HepG2 (cell line): ENCODE results near the gene MTX1. TPM values are rescaled to one million over a fixed set of nuclear protein-coding genes. Genes with fewer than 3 reads are reported as not detected.

Experiments
- ATAC-seq: fragments of 200-7000 bp; cut with Tn5 transposase; 3 replicates; pipeline ENCODE4 v1.9.1; 2020; ENCODE audit warnings: mild to moderate bottlenecking, moderate library complexity
- BruUV-seq: library from RNA; stranded (reverse); fragments of 400-500 nt; replicated peaks from 2 replicates; lab custom pipeline; 2021; lab: Mats Ljungman, UMichigan
- CTCF ChIA-PET: fragments of 300-600 bp; formaldehyde crosslinking; extraction: SDS; loops from one replicate; lab custom pipeline; 2021; ENCODE audit warnings: low total read pairs, inconsistent platforms, low intra/inter-chr PET ratio; lab: Yijun Ruan, JAX
- POLR2A ChIA-PET: fragments of 350-600 bp; sonication (Branson Sonifier 250); formaldehyde crosslinking; loops from one replicate; lab custom pipeline; 2020; ENCODE audit warnings: antibody characterized with exemption, inconsistent platforms; lab: Yijun Ruan, JAX
- DNase-seq: peaks from one replicate; pipeline ENCODE4 v3.0.0-alpha.2; 2015; ENCODE audit warnings: low spot score
- FAIRE-seq: peaks from 3 replicates; lab custom pipeline; 2011; peaks lifted over from hg19 to GRCh38; lab: Jason Lieb, UNC
- H2AFZ ChIP-seq: one replicate; pipeline ENCODE4 v1.6.1; 2011; ENCODE audit warnings: low read length, inconsistent platforms
- H3K27ac ChIP-seq: fragments of 300-600 bp; 3 replicates; pipeline ENCODE4 v1.8.0; 2011; ENCODE audit warnings: mixed run types, mild to moderate bottlenecking, mixed read lengths, low read length, inconsistent platforms; ENCODE audit not compliant: insufficient read depth; ENCODE audit errors: extremely low read length
- H3K27me3 ChIP-seq, 2 experiments: fragments of 200-600 bp in 1 of 2; 2 replicates in 1 of 2; 3 replicates in 1 of 2; pipeline versions ENCODE4 v1.6.0 to v1.8.0; 2011; ENCODE audit warnings: low read length in 2 of 2, mild to moderate bottlenecking in 2 of 2, moderate library complexity in 2 of 2, inconsistent platforms in 1 of 2; ENCODE audit not compliant: insufficient read depth in 2 of 2, control insufficient read depth in 1 of 2
- H3K36me3 ChIP-seq, 2 experiments: fragments of 200-600 bp in 1 of 2; replicated peaks in 1 of 2; 2 replicates in 1 of 2; 3 replicates in 1 of 2; pipeline versions ENCODE4 v1.5.1 to v1.8.0; 2011; ENCODE audit warnings: low read length in 2 of 2, inconsistent platforms in 1 of 2; ENCODE audit not compliant: insufficient read depth in 2 of 2, control insufficient read depth in 1 of 2
- H3K4me1 ChIP-seq: 2 replicates; pipeline ENCODE4 v1.5.1; 2012; ENCODE audit warnings: low read length, inconsistent platforms; ENCODE audit not compliant: insufficient read depth
- H3K4me2 ChIP-seq: 2 replicates; pipeline ENCODE4 v1.6.0; 2011; ENCODE audit warnings: low read depth, low read length, inconsistent platforms
- H3K4me3 ChIP-seq, 3 experiments: fragments of 200-600 bp in 1 of 3; sonication (generic), shearing (Covaris generic) in 1 of 3; replicated peaks in 1 of 3; 2 replicates each; pipeline ENCODE4 v1.5.1; 2011 to 2016; ENCODE audit warnings: low read length in 3 of 3, inconsistent platforms in 2 of 3, low read depth in 2 of 3, mild to moderate bottlenecking in 2 of 3, control low read depth in 1 of 3, mixed read lengths in 1 of 3; ENCODE audit not compliant: insufficient read depth in 1 of 3
- H3K79me2 ChIP-seq: one replicate; pipeline ENCODE4 v1.6.1; 2011; ENCODE audit warnings: low read length, inconsistent platforms; ENCODE audit not compliant: insufficient read depth
- H3K9ac ChIP-seq: 2 replicates; pipeline ENCODE4 v1.6.0; 2011; ENCODE audit warnings: mild to moderate bottlenecking, low read depth, low read length, inconsistent platforms; ENCODE audit not compliant: insufficient read depth
- H3K9me3 ChIP-seq: 2 replicates; pipeline ENCODE4 v1.5.1; 2012; ENCODE audit warnings: mild to moderate bottlenecking, low read length
- H4K20me1 ChIP-seq: 2 replicates; pipeline ENCODE4 v1.6.0; 2011; ENCODE audit warnings: inconsistent platforms, mild to moderate bottlenecking, low read length, moderate library complexity; ENCODE audit not compliant: insufficient read depth
- ASH2L ChIP-seq: fragments of 300-600, 200-600 bp; sonication (generic); IDR thresholded peaks from 2 replicates; pipeline ENCODE4 v1.7.0; 2017; ENCODE audit warnings: low read depth, mild to moderate bottlenecking, moderate library complexity, mixed read lengths, low read length; ENCODE audit not compliant: insufficient read length
- ATF7 ChIP-seq, 2 experiments: fragments of 450-650 bp in 1 of 2; sonication (generic) in 1 of 2; formaldehyde crosslinking in 1 of 2; IDR thresholded peaks; 2 replicates each; pipeline versions ENCODE4 v1.4.0 to v1.6.1; 2016 to 2020; ENCODE audit warnings: antibody characterized with exemption in 1 of 2, mild to moderate bottlenecking in 1 of 2, missing genetic modification reagents in 1 of 2
- KMT2B ChIP-seq: IDR thresholded peaks from 2 replicates; pipeline ENCODE4 v1.6.1; 2016; ENCODE audit warnings: missing genetic modification reagents, missing compliant biosample characterization
- SSRP1 ChIP-seq: IDR thresholded peaks from 2 replicates; pipeline ENCODE4 v1.6.1; 2016; ENCODE audit warnings: control low read depth
- TFDP1 ChIP-seq: IDR thresholded peaks from 2 replicates; pipeline ENCODE4 v1.6.1; 2016; ENCODE audit warnings: missing compliant biosample characterization, missing genetic modification reagents, borderline replicate concordance
- THAP11 ChIP-seq: IDR thresholded peaks from 2 replicates; pipeline ENCODE4 v1.6.1; 2016; ENCODE audit warnings: missing biosample characterization, missing genetic modification reagents
- TRAFD1 ChIP-seq: sonication (generic); formaldehyde crosslinking; IDR thresholded peaks from 2 replicates; pipeline ENCODE4 v1.5.1; 2020; ENCODE audit warnings: missing genetic modification reagents, mild to moderate bottlenecking, borderline replicate concordance
- ZBTB33 ChIP-seq: sonication (generic); formaldehyde crosslinking; IDR thresholded peaks from 2 replicates; pipeline ENCODE4 v1.4.0; 2020; ENCODE audit warnings: missing genetic modification reagents
- ZNF17 ChIP-seq: sonication (generic); formaldehyde crosslinking; IDR thresholded peaks from 2 replicates; pipeline ENCODE4 v1.5.0; 2020; ENCODE audit warnings: mild to moderate bottlenecking, missing genetic modification reagents
- ZNF18 ChIP-seq: sonication (generic); formaldehyde crosslinking; IDR thresholded peaks from 2 replicates; pipeline ENCODE4 v1.8.0; 2022; ENCODE audit warnings: mild to moderate bottlenecking, missing genetic modification reagents; ENCODE audit not compliant: insufficient replicate concordance
- ZNF567 ChIP-seq: sonication (generic); formaldehyde crosslinking; IDR thresholded peaks from 2 replicates; pipeline ENCODE4 v1.8.1; 2023; ENCODE audit warnings: mild to moderate bottlenecking, missing genetic modification reagents, borderline replicate concordance
- ZNF777 ChIP-seq: sonication (generic); formaldehyde crosslinking; IDR thresholded peaks from 2 replicates; pipeline ENCODE4 v1.4.0; 2020; ENCODE audit warnings: missing genetic modification reagents
- ZSCAN22 ChIP-seq: sonication (generic); formaldehyde crosslinking; IDR thresholded peaks from 2 replicates; pipeline ENCODE4 v1.4.0; 2020; ENCODE audit warnings: mild to moderate bottlenecking, missing genetic modification reagents
- WGBS: methylation state at CpG from one replicate; pipeline ENCODE4 v1.1.6; 2017; ENCODE audit warnings: low lambda C conversion rate; 5-methylcytosine and 5-hydroxymethylcytosine counted together
- in situ Hi-C: cut with HindIII; loops from 2 replicates; pipeline ENCODE4 v1.10.0; 2017; ENCODE audit warnings: low pct_unique_long_range_greater_than_20kb; ENCODE audit not compliant: extremely low pct_ligation_motif_present
- intact Hi-C: fragments of 100-400 bp; cut with micrococcal nuclease; formaldehyde crosslinking; loops from one replicate; pipeline ENCODE4 v1.10.0; 2022; ENCODE audit not compliant: unreplicated experiment
- polyA plus RNA-seq, 8 experiments: library from polyadenylated mRNA; depleted of rRNA in 3 of 8; stranded (reverse) in 7 of 8; unstranded in 1 of 8; fragments of >200 nt; fragmentation: Illumina TruSeq in 4 of 8; extraction: Trizol in 4 of 8; gene quantifications; 2 replicates each; pipeline versions ENCODE4 v1.2.1 to v1.2.3, GENCODE V29; 2011 to 2016; ENCODE audit warnings: low read depth in 4 of 8, missing spikeins in 1 of 8, mixed read lengths in 1 of 8; ENCODE audit not compliant: insufficient read depth in 1 of 8
- total RNA-seq, 5 experiments: library from RNA; depleted of rRNA; stranded (reverse); fragments of >200 nt; fragmentation: Illumina TruSeq; extraction: Trizol; gene quantifications; 2 replicates each; pipeline ENCODE4 v1.2.3, GENCODE V29; 2016; ENCODE audit warnings: low read depth in 1 of 5
- TF ChIP-seq, protein P1 (sequence below): sonication (generic); formaldehyde crosslinking; IDR thresholded peaks from 2 replicates; pipeline ENCODE4 v1.4.0; 2020; ENCODE audit warnings: missing genetic modification reagents

MTX1 gene
- total and polyA plus RNA-seq, 2 of the 13 experiments (the other 11 are each of a cell fraction or from before 2014, with no cell fraction given): 64.5 to 72.6 TPM

DNA sequence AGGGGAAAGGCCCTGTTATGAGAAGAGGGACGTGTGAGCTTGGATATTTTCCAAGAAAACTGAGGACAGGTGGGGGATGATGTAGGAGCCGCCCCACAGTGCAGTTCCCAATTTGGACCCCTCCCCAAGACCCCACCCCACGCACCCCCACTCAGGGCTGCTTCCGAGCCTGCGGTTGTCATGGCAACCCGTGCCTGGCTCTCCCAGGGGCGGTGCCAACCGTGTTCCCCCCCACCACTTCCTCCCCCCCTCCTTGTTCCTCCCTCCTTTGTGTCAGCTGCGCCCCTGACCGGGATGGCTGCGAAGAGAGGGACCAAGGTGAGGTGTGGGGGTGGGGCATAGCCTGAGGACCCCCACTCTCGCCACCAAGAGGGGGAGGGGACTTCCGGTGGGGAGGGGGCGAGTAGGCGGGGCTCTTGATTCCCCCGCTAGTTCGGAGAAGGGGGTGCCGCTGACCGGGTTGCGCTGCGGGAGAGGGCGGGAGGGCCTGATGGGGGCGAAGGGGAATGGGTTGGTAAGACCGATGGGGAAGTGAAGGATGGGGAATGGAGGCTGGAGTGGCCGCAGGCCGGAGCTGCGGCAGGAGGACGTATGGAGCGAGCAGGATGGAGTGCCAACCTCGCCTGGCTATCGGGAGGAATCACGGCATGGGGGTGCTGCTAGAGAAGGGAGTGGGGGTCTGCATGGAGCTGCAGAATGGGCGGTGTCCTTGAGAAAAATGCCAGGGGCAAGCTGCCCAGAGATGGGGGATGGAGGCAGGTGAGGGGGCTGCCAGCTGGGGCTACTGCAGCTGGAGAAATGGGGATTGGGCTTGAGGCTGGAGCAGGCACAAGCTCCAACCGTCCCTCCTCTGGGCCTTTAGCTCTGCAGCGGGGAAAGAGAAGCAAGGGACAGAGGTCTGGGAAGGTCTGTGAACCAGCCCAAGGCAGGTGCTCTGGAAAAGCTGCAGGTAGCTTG is 33.9 kb upstream of the MTX1 start:
- POLR2A ChIA-PET: no interaction called here
- 63% methylated on average over 29 of the region's 35 CpGs for WGBS
- Histone ChIP-seq H3K9me3 (no peaks in the 10 kb centered on the region), H4K20me1 (no peaks in the 10 kb centered on the region), H3K36me3 (peaks cover 0 to 7% of the 10 kb centered on the region in 2 experiments; a peak in 2 of 5 replicates), H3K4me1 (peaks cover 55% of the 10 kb centered on the region), H3K79me2 (peaks cover 10% of the 10 kb centered on the region), H3K4me3 (no peak overlapping the region), H3K27ac (no peak overlapping the region), H3K4me2 (no peak overlapping the region), H2AFZ (no peak overlapping the region), H3K9ac (no peak overlapping the region), H3K27me3 (0 out of 5 replicates have a peak, but pooled peaks cover 0 to 1% of the 10 kb centered on the region in 2 experiments)
- ATAC-seq: no peak
- CTCF ChIA-PET: no interaction called here
- FAIRE-seq: no peak
- BruUV-seq: no TSS peak
- in situ Hi-C loops: no loop called here
- no peak for DNase-seq
- intact Hi-C loops: no loop called here
- TF ChIP-seq ZNF567 (no peak), ZSCAN22 (CRISPR knock-in tag) (no peak), KMT2B (CRISPR knock-in tag) (no peak), TFDP1 (CRISPR knock-in tag) (no peak), SSRP1 (CRISPR knock-in tag) (no peak), ZBTB33 (CRISPR knock-in tag) (no peak), ZNF18 (CRISPR knock-in tag) (no peak), TRAFD1 (CRISPR knock-in tag) (no peak), ATF7 (IDR thresholded peaks at IDR 0.05) (no peak), ATF7 (CRISPR knock-in tag; IDR thresholded peaks at IDR 0.05) (no peak), ASH2L (no peak), THAP11 (CRISPR knock-in tag) (no peak), ZNF17 (CRISPR knock-in tag) (no peak), ZNF777 (CRISPR knock-in tag) (no peak)
- TF ChIP-seq, protein P1, sequence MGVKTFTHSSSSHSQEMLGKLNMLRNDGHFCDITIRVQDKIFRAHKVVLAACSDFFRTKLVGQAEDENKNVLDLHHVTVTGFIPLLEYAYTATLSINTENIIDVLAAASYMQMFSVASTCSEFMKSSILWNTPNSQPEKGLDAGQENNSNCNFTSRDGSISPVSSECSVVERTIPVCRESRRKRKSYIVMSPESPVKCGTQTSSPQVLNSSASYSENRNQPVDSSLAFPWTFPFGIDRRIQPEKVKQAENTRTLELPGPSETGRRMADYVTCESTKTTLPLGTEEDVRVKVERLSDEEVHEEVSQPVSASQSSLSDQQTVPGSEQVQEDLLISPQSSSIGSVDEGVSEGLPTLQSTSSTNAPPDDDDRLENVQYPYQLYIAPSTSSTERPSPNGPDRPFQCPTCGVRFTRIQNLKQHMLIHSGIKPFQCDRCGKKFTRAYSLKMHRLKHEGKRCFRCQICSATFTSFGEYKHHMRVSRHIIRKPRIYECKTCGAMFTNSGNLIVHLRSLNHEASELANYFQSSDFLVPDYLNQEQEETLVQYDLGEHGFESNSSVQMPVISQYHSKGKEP (CRISPR knock-in tag): no peak
